DMS 273 treated with DMSO at 0.1 percent for 48 hours (cell line): ENCODE results near the gene MTCL3.

Experiments used
- DNase-seq: peaks from one replicate; lab custom pipeline; 2025; lab: John Stamatoyannopoulos, UW

Gene MTCL3

DNA sequence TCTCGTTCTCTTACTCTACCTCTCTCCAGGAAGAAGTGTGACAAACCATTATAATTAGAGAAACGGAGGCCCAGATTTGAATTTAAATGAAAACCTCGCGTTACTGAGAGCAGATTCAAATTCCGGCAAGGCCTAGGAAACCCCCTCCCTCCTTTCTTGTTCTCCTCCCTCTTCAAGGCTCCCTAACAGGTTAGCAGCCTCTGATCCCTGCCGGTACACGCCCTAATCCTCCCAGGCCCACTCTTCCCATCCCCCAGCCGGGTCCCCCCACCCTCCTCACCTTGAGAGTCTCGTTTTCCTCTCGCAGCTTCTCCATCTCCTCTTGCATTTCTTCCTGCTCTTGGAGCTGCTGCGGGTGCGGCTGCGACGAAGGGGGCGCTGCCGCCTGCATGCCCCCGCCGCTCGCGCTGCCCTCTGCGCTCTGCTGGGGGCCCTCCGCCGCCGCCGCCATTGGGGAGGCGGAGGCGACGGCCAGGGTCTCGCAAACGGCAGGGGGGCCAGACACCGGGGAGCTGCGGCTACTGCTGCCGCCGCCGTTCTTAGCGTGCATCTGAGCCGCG is 3.8 kb downstream of the MTCL3 start:
- no peak for DNase-seq

DNA sequence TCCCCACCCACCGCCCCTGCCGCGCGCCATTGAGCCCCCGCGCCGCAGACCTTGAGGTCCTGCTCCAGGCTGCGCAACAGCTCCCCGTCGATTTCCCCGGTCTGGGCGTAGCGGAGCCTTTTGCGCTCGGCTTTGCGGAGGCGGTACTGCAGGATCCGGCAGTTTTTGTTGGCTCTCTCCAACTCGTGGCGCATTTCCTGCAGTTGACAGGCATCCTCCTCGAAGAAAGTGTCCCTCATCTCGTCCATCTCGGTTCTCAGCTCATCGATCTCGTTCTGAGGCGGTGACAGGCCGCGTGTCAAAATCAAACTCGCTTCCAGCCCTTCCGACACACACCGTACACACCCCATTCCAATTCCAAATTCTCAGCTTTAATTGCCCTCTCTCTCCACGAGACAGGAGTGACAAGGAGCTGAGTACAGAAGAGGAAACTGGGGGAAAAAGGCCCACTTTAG is 4.3 kb downstream of the MTCL3 start:
- no peak for DNase-seq

DNA sequence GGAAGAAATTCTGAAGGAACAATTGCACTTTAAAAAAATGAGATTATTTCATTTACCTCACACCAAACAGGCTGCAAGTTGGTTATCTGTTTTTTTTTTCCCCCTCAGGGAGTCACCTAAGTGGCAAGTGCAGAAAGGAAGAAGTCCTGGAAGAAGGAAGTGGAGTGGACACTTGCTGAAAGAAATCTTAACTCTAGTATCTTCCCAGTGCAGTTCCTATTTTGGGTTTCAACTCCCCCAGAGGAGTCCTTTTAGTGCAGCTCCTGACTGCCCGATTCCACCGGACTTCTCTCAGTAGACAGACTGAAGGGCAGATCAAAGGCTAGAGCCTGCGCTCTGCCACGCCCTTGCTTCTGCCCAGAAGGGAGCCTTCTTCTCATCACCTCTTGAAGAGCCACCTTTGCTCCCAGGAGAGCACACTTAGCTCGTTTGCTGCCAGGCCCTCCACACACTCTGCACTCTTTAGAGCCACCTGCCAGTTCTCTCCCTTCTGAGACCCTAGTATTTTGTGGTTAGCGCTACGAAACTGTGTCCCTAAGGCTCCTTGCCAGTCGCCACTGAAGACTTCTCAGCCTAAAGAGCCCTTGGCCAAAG is 4.9 kb downstream of the MTCL3 start:
- no peak for DNase-seq

DNA sequence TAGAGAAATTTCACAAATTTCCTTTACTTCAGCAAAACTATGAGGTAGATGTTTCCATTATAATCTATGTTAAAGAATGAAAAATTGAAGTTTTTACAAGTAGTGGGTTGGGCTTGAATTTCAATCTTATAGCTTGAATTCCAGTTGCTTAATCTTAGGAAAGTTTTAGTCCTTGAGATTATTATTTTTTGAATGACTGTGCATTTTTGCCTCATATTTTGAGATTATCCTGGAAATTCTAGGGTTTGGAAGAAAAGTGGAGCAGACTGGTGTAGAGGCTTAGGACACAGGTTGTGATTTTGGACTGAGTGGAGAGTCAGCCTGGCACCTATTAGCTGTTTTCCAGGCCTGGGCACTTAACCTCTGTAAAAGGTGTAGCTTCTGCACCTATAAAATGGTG is 5.7 kb downstream of the MTCL3 start:
- no peak for DNase-seq

DNA sequence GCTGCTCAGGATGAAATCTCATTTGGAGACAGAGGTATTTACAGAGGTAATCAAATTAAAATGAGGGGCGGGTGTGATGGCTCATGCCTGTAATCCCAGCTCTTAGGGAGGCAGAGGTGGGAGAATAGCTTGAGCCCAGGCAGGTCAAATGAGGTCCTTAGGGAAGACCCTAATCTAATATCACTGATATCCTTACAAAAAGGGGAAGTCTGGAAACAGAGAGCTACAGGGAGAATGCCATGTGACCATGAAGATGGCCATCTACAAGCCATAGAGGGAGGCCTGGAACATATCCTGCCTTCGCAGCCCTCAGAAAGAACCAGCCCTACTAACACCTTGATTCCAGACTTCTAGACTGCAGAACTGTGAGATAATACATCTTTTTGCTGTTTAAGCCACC is 8.3 kb downstream of the MTCL3 start:
- no peak for DNase-seq

DNA sequence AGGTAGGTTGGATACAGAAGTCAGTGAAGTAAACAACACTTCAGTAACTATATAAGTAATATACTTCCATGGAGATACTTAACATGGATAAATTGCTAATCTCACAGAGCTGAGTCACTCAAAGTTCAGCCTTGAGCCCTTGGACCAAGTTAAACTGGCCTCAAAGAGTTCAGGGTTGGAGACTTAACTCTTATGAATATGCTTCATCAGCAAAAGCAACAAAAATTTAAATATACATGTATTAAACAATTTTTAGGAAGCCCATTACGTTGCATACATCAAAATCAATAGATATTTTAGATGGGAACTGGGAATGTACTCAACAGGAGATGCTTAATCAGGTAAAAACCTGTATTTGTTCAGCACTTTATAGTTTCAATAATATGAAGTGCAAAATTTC is 12.2 kb downstream of the MTCL3 start:
- no peak for DNase-seq

DNA sequence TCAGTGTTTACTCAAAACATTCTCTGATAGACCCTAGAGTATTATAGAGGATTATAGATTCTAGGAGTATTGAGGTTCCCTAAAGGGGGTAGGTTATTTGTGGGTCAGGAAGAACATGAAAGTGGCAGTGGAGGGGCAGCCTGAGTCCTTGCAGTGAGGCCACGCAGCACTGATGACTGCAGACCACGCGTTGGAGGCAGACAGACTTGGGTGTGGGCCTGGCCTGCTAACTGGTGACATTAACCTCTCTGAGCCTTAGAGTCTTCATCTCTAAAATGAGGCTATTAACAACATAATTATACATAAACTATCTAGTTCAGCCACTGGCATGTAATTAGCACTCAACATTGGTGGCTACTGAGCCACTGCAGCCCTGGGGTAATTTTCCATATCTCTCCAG is 16.1 kb downstream of the MTCL3 start:
- DNase-seq, result no peak

DNA sequence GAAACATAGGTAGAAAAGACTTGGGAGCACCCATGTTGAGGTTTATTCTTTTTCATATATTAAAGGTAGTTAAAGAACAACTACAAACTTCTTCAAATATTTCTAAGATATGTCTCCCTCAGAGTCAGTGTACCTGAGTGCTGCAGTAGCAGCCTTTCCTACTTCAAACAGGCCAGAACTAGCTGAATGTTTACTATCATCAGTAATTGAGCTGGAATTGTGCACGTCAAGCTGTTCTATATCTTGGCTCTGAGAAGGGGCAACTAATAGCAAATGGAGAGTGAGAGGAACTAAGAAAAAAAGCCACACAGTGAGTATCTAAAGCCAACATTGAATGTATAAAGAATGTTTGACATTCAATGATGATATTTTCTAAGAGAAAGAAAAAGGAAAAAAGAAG is 21.7 kb downstream of the MTCL3 start:
- no peak for DNase-seq

DNA sequence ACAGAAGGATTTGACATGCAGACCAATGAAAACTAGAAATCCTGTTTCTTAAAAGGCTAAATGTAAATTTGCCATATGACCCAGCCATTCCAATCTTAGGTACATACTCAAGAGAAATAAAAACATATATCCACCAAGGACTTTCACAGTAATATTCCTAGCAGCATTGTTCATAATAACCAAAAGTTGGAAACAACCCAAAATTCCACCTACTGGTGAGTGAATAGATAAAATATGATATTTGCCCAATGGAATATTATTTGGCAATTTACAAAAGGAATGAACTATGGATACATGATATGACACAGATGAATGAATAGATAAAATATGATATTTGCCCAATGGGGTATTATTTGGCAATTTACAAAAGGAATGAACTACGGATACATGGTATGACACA is 22.7 kb downstream of the MTCL3 start:
- DNase-seq, result no peak

DNA sequence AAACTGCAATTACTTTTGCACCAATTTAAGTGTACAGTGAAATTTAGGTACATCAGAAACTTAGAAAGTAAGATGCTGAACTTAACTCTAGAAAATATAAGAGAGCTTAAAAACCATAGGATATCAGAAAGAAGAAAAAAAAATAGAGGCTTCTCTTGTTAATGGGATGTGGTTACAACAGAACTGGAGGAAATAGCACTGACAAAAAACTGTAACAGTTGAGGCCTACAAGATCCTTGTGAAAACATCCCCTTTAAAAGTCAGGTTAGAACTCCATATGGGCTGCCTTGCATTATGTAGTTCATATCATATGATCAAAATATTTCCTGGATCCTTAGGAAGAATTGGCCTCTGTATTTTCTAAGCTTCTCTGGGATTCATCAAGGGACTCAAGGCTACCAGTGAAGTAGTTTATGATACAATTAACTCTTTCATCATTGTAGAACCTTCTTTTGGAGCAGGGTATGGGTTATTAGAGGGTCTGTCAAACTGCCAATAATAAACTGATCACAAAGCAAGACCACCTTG is 24.8 kb downstream of the MTCL3 start:
- no peak for DNase-seq

DNA sequence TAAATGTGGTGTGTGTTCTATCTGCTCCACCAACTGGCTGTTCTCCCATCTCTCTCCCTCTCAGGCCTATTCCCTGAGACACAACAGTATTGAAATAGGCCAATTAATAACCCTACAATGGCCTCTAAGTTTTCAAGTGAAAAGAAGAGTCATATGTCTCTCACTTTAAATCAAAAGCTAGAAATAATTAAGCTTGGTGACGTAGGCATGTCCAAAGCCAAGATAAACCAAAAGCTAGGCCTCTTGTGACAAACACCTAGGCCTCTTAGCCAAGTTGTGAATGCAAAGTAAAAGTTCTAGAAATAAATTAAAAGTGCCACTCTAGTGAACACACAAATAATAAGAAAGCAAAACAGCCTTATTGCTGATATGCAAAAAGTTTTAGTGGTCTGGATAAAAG is 29.9 kb downstream of the MTCL3 start:
- no peak for DNase-seq

DNA sequence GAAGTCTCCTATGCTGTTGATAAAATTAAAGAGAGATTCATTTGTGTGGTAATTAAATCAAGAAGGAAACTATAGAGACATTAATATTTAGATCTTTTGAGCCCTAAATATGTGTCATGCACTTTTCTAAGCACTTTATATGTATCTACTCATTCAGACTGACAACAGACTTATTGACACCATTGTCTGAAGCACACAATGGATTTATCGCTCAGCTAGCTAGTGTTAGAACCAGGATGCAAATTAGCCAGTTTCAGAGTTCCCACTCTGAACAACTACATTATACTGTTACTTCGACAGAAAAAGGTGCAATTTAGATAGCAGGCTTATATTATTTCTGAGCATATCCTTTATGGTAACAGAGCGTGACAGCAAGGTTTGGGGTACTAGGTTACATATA is 32.2 kb downstream of the MTCL3 start:
- no peak for DNase-seq

DNA sequence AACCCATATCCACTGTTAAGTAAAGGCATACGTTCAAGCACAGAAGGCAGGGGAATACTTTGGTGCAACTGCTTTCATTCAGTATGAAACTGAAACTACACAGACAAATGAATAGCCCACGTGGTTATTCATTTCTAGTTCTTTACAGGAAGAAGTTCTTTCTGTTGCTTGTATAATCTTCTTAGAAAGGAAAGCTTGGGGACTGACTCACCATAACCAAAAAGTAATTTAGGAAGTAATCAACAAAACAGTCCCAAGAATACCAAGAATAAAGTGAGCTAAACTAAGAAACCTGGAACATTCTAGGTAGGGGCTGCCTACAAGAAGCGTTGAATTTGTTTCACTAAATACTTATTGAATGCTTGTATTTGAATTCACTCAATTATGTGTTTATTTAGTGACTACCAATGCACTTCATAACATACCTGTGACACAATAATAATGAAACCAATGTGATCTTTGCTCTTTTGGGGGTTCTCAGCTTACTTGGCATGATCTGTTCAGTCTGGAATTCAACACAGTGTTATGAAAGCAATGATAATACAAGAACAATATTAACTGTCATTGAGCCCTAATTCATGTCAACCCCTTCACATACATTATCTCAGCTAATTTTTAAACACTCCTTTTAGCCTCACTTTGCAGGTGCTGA is 34.8 kb downstream of the MTCL3 start:
- DNase-seq, result no peak

DNA sequence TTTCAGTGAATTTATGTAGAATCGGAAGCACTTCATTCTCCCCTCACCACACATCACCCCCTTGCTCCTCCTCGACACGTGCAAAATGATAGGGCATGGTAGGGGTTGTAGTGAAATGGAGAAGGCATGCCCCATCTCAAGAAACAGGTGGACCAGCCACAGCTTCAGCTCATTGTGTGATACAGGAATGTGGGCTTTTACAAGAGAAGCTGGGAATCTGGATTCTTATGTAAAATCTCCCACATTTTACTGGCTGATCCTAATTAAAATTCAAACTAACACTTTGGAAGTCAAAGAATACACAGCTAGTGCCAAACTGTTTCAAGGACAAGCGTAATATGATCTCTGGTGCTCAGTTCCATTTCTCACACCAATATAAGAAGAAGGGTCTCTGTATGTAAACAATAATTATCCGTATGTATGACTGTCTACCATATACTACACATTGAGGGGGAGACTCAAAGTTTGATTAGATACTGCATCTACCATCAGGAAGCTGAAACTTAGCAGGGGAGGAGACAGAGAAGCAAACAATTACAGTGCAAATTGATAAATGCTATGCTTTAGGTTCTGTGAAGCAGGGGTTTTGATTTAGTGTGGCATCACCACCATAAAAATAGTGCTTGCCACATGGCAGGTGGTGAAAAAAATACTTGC is 35.6 kb downstream of the MTCL3 start:
- no peak for DNase-seq

DNA sequence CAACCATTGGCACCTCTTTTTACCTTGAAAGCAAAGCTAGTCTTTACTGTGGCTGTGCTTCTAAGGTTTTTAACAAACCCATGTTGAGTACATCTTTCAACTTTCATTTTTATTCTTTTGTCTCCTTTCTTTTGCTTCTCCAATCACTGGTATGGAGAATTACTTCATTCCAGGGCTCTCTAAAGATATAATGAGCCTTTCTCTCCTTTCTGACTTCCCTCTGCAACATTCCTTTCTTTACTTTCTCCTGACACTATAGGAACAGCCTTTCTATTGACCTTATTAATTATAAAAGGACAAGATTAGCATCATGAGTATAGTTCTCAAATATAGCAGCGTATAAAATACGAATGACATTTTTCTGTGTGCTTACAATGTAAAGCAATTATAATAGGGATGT is 36.8 kb downstream of the MTCL3 start:
- DNase-seq, result no peak

DNA sequence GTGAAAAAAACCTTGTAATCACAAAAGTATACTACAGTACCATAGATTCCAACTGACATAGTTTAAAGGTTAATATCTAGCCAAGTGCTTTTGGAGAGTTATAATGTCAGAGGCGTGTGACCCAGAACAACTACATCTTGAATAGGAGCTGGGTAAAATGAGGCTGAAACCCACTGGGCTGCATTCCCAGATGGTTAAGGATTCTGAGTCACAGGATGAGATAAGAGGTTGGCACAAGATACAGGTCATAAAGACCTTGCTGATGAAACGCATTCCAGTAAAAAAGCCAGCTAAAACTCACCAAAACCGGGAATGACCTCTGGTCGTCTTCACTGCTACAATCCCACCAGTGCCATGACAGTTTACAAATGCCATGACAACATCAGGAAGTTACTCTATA is 37.5 kb downstream of the MTCL3 start:
- no peak for DNase-seq

DNA sequence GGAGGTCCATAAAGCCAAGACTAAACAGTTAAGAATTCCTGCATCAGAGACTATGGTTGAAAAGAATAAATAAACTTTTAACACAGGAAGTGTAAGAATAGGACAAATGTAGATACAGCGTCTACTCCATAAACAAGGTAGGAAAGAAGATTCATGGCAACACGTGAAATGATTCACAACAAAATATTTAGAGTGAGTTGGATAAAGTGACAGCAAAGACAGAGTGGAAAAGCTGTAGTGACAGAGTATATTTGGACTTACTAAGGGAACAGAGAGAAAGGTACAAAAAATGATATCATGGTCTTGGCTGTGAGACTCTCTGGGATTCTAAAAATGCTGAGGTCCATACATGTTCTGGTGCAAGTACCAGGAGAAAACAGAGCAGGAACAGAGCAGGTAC is 38.0 kb downstream of the MTCL3 start:
- DNase-seq, result no peak

DNA sequence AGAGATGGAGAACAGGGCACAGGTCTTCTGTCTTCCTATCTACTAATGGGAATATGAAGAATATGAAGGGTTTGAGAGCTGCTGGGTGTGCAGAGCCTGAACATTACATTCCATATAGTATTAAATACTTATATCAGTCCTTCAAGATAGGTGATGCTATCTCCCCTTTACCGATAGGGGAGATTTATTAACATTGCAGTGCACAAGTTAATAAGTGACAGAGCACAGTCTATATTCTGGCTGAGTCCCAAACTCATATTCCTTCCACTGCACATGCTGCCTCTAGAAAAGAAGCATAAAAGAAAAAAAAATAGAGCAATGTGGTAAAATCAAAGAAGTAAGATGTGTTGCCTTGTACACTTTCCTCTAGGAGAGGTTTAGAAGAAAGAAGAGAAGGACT is 41.5 kb downstream of the MTCL3 start:
- no peak for DNase-seq

DNA sequence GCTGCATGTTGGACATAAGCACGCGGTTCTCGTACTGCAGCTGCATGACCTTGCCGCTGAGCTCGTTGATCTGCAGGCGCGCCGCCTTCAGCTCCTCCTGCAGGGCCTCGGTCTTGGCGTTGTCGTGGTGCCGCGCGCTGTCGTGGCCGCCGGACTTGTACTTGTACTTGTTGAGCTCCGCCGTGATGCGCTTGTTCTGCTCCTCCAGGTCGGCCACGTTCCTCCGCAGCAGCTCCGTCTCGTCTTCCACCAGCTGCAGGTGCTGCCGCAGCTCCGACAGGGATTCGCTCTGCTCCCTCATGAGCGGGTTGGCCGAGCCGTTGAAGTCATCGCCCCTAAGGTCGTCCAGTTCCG is 43.3 kb downstream of the MTCL3 start:
- no peak for DNase-seq

DNA sequence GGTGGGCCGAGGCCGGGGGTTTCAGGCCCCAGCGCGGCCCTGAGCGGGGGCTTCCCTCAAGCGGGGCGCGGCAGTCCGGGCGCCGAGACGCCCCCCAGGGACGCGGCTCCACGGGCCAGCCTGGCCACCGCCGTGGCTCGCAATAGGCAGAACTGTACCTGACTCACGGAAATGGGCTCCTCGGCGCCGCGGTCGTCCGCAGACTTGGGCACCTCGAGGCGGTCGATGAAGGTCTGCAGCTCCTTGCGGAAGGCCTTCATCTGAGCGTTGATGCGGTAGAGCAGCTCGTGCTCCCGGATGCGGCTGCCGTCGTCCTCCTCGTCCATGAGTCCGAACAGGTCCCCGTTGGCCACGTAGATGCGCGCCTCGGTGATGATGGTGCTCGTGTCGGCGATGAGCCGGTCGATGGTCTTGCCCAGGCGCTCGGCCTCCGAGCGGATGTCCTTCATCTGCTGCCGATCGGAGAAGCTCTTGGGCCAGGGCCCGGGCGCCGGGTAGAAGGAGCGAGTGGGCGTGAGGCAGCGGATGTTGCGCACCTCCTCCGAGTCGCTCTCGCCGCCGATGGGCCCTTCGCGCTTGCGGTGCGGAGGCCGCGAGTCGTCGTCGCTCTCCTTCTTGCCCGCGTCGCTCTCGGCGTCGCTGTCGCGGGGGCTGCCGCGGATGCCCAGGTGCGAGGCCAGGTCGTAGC is 43.9 kb downstream of the MTCL3 start:
- DNase-seq, result no peak

DNA sequence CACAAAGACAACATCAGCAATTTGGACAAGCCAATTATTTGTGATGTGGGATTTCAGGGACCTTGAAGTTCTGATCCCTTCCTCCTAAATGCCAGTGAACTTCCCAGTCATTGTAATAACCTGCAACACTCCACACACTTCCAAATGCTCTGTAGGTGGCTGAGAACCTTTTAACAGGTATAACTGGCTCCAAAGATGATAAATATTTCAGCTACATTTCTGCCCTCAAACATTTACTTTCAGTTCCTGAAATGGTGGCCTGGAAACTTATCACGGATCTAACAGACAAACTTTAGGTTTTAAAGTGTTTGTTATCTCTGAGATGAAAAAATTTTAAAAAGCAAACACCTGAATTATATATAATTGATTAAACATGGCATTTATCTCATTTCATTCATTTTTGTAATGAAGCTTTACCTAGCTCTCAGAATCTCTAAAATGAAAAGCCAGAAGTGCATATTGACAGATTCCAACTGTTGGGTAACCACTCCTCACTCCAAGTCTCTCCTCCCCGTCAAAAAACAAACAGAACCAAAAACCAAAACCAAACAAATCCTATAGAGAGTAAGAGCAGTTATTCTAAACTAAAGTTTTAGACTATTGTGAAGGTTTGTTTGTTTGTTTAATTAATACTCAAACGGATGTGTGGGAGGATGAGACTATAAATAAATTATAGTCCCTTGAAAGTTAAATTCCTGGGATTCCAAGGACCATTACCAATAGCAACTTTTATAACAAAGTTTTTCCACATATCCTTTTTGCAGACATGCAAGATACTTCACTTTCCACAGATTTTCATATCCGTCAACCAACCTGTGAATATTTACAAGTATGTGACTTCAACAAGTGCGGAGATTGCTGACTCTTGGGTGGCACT is 47.5 kb downstream of the MTCL3 start:
- DNase-seq, result no peak

DNA sequence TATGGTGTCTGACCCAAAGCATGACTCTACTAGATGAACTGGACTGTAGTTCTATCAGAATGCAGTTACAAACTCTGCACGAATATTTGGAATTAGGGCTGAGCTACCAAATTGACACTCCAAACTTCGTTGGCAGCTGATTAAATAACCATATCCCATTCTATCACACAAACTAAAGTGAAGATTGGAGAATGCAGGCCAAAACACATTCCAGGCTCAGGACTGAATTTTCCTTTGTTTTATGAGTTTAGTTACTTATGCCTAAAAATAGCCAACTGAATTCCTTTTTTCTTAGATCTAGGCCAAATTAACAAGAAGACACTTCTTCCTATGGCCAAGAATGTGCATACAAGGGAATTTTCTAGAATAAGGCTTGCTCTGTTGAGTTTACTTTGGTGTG is 50.2 kb downstream of the MTCL3 start:
- DNase-seq, result no peak
